ENCODE data around the gene CSNK1G2.

CSNK1G2 gene

DNA sequence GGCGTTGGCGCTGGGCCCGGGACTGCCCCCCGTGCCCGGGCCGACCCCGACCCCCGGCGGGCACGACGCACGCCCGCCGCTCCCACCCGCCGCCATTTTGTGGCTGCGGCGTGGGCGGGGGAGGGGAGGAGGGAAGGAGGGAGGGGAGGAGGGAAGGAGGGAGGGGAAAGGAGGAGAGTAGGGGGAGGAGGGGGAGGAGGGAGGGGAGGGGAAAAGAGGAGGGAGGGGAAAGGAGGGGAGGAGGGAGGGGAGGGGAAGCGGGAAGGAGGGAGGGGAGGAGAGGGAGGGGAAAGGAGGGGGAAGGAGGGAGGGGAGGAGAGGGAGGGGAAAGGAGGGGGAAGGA is 74.6 kb downstream of the CSNK1G2 start, which contains the start of gene BTBD2:
TSS of gene BTBD2 (minus strand) at position 107 of the 343 bp plus-strand sequence. CDS start at position 96, 11 bp downstream.
- peak within 1 kb of the TSS; percentile 85 for H2AK5ac ChIP-seq (ENCODE audit: low read length, severe bottlenecking)
- H3K4me3 ChIP-seq (ENCODE audit: insufficient read depth in 1 of 2, low read depth in 1 of 2, low read length in 2 of 2): peak within 1 kb of the TSS; percentile 82
- peak within 1 kb of the TSS; percentile 73 for H3K9ac ChIP-seq (ENCODE audit: low read length)
- peak within 1 kb of the TSS; percentile 69 for H3K4me2 ChIP-seq (ENCODE audit: low read length, poor library complexity, severe bottlenecking)
- peak within 1 kb of the TSS; percentile 74 to 98 for H3K18ac ChIP-seq (ENCODE audit: low read depth in 1 of 2, low read length in 2 of 2)
- no peak within 1 kb of the TSS for H2AFZ ChIP-seq (ENCODE audit: low read depth, low read length)
- peaks cover 30% of the 10 kb centered on the region for H3K79me1 ChIP-seq (replicated peaks; ENCODE audit: low read length, poor library complexity, severe bottlenecking)
- H2BK5ac ChIP-seq (ENCODE audit: low read depth, low read length, poor library complexity, severe bottlenecking): peak within 1 kb of the TSS; percentile 24
- H4K8ac ChIP-seq (ENCODE audit: low read length): peak within 1 kb of the TSS; percentile 85
- peak; percentile 65 for DNase-seq
- no peak within 1 kb of the TSS for H2BK15ac ChIP-seq (ENCODE audit: low read depth, poor library complexity, severe bottlenecking)
- H4K91ac ChIP-seq (ENCODE audit: low read length): peak within 1 kb of the TSS; percentile 83
- H3K9me3 ChIP-seq (ENCODE audit: control insufficient read depth, low read length): no peaks in the 10 kb centered on the region
- peak within 1 kb of the TSS; percentile 58 for H2BK120ac ChIP-seq (ENCODE audit: low read depth, low read length)
- H3K14ac ChIP-seq (ENCODE audit: low read length in 2 of 2): peak within 1 kb of the TSS in 1 of 2 experiments; percentile 89
- peak within 1 kb of the TSS in 1 of 2 experiments; percentile 100 for H3K4ac ChIP-seq (ENCODE audit: low read depth in 1 of 2, low read length in 2 of 2)
- H3K23ac ChIP-seq (ENCODE audit: low read length in 2 of 2): peak within 1 kb of the TSS in 1 of 2 experiments; percentile 9
- H3K36me3 ChIP-seq (ENCODE audit: control insufficient read depth in 1 of 2, insufficient read depth in 2 of 2, low read depth in 1 of 2, low read length in 2 of 2): peaks cover 0 to 20% of the 10 kb centered on the region in 2 experiments
- H3K27me3 ChIP-seq (ENCODE audit: control insufficient read depth in 1 of 2, insufficient read depth in 1 of 2, low read length in 2 of 2): no peaks in the 10 kb centered on the region
- H2BK12ac ChIP-seq (ENCODE audit: low read length in 2 of 2): peak within 1 kb of the TSS; percentile 33 to 80
- no peak within 1 kb of the TSS for H3K27ac ChIP-seq (ENCODE audit: low read length, poor library complexity, severe bottlenecking)
- 0% methylated on average over 1 of the region's 20 CpGs for WGBS
- H3K4me1 ChIP-seq (ENCODE audit: control insufficient read depth, insufficient read depth, low read depth, low read length): peaks cover 30% of the 10 kb centered on the region

GRCh38 chr19:2016041-2016807 is 75.3 kb downstream of the CSNK1G2 start:
- Histone ChIP-seq H3K4me2 (ENCODE audit: low read length, poor library complexity, severe bottlenecking) (peak overlapping the region; percentile 33), H2AK5ac (ENCODE audit: low read length, severe bottlenecking) (peak overlapping the region; percentile 85), H2BK5ac (ENCODE audit: low read depth, low read length, poor library complexity, severe bottlenecking) (peak overlapping the region; percentile 24), H3K14ac (ENCODE audit: low read length in 2 of 2) (peak overlapping the region in 1 of 2 experiments; percentile 89), H3K79me1 (replicated peaks; ENCODE audit: low read length, poor library complexity, severe bottlenecking) (peaks cover 26% of the 10 kb centered on the region), H2BK15ac (ENCODE audit: low read depth, poor library complexity, severe bottlenecking) (no peak overlapping the region), H3K4me1 (ENCODE audit: control insufficient read depth, insufficient read depth, low read depth, low read length) (peaks cover 30% of the 10 kb centered on the region), H2BK12ac (ENCODE audit: low read length in 2 of 2) (peak overlapping the region; percentile 33 to 80), H3K27ac (ENCODE audit: low read length, poor library complexity, severe bottlenecking) (no peak overlapping the region), H3K4ac (ENCODE audit: low read depth in 1 of 2, low read length in 2 of 2) (no peak overlapping the region), H2AFZ (ENCODE audit: low read depth, low read length) (no peak overlapping the region), H3K9ac (ENCODE audit: low read length) (peak overlapping the region; percentile 73), H3K9me3 (ENCODE audit: control insufficient read depth, low read length) (no peaks in the 10 kb centered on the region), H3K18ac (ENCODE audit: low read depth in 1 of 2, low read length in 2 of 2) (peak overlapping the region in 1 of 2 experiments; percentile 67), H3K36me3 (ENCODE audit: control insufficient read depth in 1 of 2, insufficient read depth in 2 of 2, low read depth in 1 of 2, low read length in 2 of 2) (peaks cover 0 to 14% of the 10 kb centered on the region in 2 experiments), H2BK120ac (ENCODE audit: low read depth, low read length) (peak overlapping the region; percentile 58), H3K27me3 (ENCODE audit: control insufficient read depth in 1 of 2, insufficient read depth in 1 of 2, low read length in 2 of 2) (peaks cover 0 to under 1% of the 10 kb centered on the region in 2 experiments), H3K23ac (ENCODE audit: low read length in 2 of 2) (no peak overlapping the region), H4K91ac (ENCODE audit: low read length) (peak overlapping the region; percentile 73), H4K8ac (ENCODE audit: low read length) (peak overlapping the region; percentile 62), H3K4me3 (ENCODE audit: insufficient read depth in 1 of 2, low read depth in 1 of 2, low read length in 2 of 2) (peak overlapping the region; percentile 37 to 66)
- 94% methylated on average over 22 of the region's 23 CpGs for WGBS
- peak; percentile 81 for DNase-seq

DNA sequence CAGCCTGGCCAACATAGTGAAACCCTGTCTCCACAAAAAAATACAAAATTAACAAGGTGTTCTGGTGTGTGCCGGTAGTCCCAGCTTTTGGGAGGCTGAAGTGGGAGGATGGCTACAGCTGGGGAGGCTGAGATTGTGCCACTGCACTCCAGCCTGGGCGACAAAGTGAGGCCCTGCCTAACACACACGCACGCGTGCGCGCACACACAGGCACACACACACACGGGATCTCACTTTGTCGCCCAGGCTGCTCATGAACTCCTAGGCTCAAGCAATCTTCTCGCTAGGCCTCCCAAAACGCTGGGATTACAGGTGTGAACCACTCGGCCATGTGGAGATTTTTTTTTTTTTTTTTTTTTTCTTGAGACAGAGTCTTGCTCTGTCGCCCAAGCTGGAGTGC is 77.8 kb downstream of the CSNK1G2 start:
- Histone ChIP-seq H3K14ac (ENCODE audit: low read length in 2 of 2) (no peak overlapping the region), H3K27me3 (ENCODE audit: control insufficient read depth in 1 of 2, insufficient read depth in 1 of 2, low read length in 2 of 2) (peaks cover 4 to 7% of the 10 kb centered on the region in 2 experiments), H3K36me3 (ENCODE audit: control insufficient read depth in 1 of 2, insufficient read depth in 2 of 2, low read depth in 1 of 2, low read length in 2 of 2) (no peaks in the 10 kb centered on the region), H2BK12ac (ENCODE audit: low read length in 2 of 2) (no peak overlapping the region), H3K9ac (ENCODE audit: low read length) (no peak overlapping the region), H3K27ac (ENCODE audit: low read length, poor library complexity, severe bottlenecking) (no peak overlapping the region), H3K23ac (ENCODE audit: low read length in 2 of 2) (no peak overlapping the region), H4K8ac (ENCODE audit: low read length) (no peak overlapping the region), H3K4ac (ENCODE audit: low read depth in 1 of 2, low read length in 2 of 2) (no peak overlapping the region), H3K4me1 (ENCODE audit: control insufficient read depth, insufficient read depth, low read depth, low read length) (peaks cover 20% of the 10 kb centered on the region), H2AK5ac (ENCODE audit: low read length, severe bottlenecking) (no peak overlapping the region), H3K9me3 (ENCODE audit: control insufficient read depth, low read length) (no peaks in the 10 kb centered on the region), H3K18ac (ENCODE audit: low read depth in 1 of 2, low read length in 2 of 2) (no peak overlapping the region), H2BK15ac (ENCODE audit: low read depth, poor library complexity, severe bottlenecking) (no peak overlapping the region), H2AFZ (ENCODE audit: low read depth, low read length) (no peak overlapping the region), H2BK120ac (ENCODE audit: low read depth, low read length) (no peak overlapping the region), H2BK5ac (ENCODE audit: low read depth, low read length, poor library complexity, severe bottlenecking) (no peak overlapping the region), H3K4me2 (ENCODE audit: low read length, poor library complexity, severe bottlenecking) (no peak overlapping the region), H4K91ac (ENCODE audit: low read length) (no peak overlapping the region), H3K4me3 (ENCODE audit: insufficient read depth in 1 of 2, low read depth in 1 of 2, low read length in 2 of 2) (no peak overlapping the region), H3K79me1 (replicated peaks; ENCODE audit: low read length, poor library complexity, severe bottlenecking) (peaks cover 12% of the 10 kb centered on the region)
- 92% methylated on average over 12 of the region's 13 CpGs for WGBS
- DNase-seq: no peak

- Histone ChIP-seq H3K18ac (ENCODE audit: low read depth in 1 of 2, low read length in 2 of 2) (no peak overlapping the region), H3K4me2 (ENCODE audit: low read length, poor library complexity, severe bottlenecking) (no peak overlapping the region), H3K23ac (ENCODE audit: low read length in 2 of 2) (no peak overlapping the region), H2AK5ac (ENCODE audit: low read length, severe bottlenecking) (no peak overlapping the region), H3K14ac (ENCODE audit: low read length in 2 of 2) (no peak overlapping the region), H2BK15ac (ENCODE audit: low read depth, poor library complexity, severe bottlenecking) (no peak overlapping the region), H2BK120ac (ENCODE audit: low read depth, low read length) (no peak overlapping the region), H4K8ac (ENCODE audit: low read length) (no peak overlapping the region), H2BK5ac (ENCODE audit: low read depth, low read length, poor library complexity, severe bottlenecking) (no peak overlapping the region), H2AFZ (ENCODE audit: low read depth, low read length) (no peak overlapping the region), H2BK12ac (ENCODE audit: low read length in 2 of 2) (peak overlapping the region in 1 of 2 experiments; percentile 39), H3K27ac (ENCODE audit: low read length, poor library complexity, severe bottlenecking) (no peak overlapping the region), H3K9ac (ENCODE audit: low read length) (no peak overlapping the region), H3K4ac (ENCODE audit: low read depth in 1 of 2, low read length in 2 of 2) (no peak overlapping the region), H3K36me3 (ENCODE audit: control insufficient read depth in 1 of 2, insufficient read depth in 2 of 2, low read depth in 1 of 2, low read length in 2 of 2) (no peaks in the 10 kb centered on the region), H4K91ac (ENCODE audit: low read length) (no peak overlapping the region), H3K9me3 (ENCODE audit: control insufficient read depth, low read length) (peaks cover 3% of the 10 kb centered on the region), H3K79me1 (replicated peaks; ENCODE audit: low read length, poor library complexity, severe bottlenecking) (no peaks in the 10 kb centered on the region), H3K4me1 (ENCODE audit: control insufficient read depth, insufficient read depth, low read depth, low read length) (no peaks in the 10 kb centered on the region), H3K4me3 (ENCODE audit: insufficient read depth in 1 of 2, low read depth in 1 of 2, low read length in 2 of 2) (no peak overlapping the region), H3K27me3 (ENCODE audit: control insufficient read depth in 1 of 2, insufficient read depth in 1 of 2, low read length in 2 of 2) (peaks cover 4 to 7% of the 10 kb centered on the region in 2 experiments)
- DNase-seq: no peak
- WGBS: 64% methylated on average over 2 of the region's 4 CpGs
Observed at GRCh38 chr19:2021453-2022140, 80.6 kb downstream of the CSNK1G2 start.

All from mesenchymal stem cell (in vitro differentiated cells and primary cell).